Measurements from ENCODE around the gene CACNA1D.

Gene CACNA1D

DNA sequence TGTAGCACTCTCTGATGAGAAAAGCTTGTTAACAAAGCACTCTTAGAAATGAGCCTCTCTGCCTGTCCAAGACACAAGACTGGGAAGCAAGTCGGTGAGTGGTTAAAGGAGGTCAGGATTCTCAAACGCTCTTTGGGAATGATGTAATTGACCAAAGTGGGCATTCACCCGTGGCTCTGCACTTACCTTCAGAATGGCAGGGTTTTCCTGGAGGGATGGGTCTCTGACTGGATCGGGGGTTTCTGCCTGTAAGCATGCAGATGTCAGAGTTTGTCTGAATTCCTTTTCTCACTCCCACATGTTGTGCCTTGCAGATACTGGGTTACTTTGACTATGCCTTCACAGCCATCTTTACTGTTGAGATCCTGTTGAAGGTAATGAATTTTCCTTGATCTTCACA is 245.6 kb downstream of the CACNA1D start:
- no peak for DNase-seq (ENCODE audit: low read depth in 4 of 4, low spot score in 1 of 4)

DNA sequence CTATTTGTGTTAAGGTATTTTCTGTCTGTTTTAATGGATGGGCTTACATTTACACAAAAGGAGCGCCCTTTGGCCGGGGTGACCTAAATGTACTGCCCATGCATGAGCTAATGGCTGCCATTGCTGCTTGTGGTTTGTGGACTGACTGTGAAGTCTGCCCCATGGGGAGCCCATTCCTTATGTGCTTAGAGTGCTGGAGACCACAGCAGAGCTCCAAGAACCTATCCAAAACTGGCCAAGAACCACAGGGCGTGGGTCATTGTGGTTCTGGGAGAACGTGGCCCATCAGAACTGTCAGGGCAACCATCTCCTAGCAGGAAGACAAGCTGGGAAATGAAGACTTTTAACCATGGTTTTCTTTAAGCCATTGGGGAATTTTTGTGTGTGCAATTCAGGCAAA is 246.5 kb downstream of the CACNA1D start:
- DNase-seq (ENCODE audit: low read depth in 4 of 4, low spot score in 1 of 4): no peak

DNA sequence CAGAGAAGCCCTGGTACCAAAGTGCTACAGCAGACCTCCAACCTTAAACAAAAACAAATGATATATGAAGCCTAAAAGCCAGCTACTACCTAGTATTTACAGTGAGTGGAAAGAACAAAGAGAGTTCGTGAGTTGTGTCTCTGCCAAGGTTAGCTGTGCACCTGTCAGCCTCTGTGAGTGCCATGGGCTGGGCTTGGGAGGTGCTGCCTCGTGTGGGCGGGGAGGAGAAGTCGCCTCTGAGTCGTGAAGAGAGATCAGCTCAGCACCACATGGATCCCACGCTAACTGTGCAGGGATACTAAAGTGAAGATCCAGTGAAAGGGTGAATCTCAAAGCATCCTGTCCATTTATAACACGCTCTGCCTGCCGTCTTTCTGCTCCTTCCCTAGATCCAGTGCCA is 249.9 kb downstream of the CACNA1D start:
- no peak for DNase-seq (ENCODE audit: low read depth in 4 of 4, low spot score in 1 of 4)

- no peak for DNase-seq (ENCODE audit: low read depth in 4 of 4, low spot score in 1 of 4)
Observed at GRCh38 chr3:53747559-53747958, 253.1 kb downstream of the CACNA1D start.

GRCh38 chr3:53748512-53749271 is 254.3 kb downstream of the CACNA1D start:
- no peak for DNase-seq (ENCODE audit: low read depth in 4 of 4, low spot score in 1 of 4)

- no peak for DNase-seq (ENCODE audit: low read depth in 4 of 4, low spot score in 1 of 4)
Observed at GRCh38 chr3:53749448-53749847, 255.0 kb downstream of the CACNA1D start.

DNA sequence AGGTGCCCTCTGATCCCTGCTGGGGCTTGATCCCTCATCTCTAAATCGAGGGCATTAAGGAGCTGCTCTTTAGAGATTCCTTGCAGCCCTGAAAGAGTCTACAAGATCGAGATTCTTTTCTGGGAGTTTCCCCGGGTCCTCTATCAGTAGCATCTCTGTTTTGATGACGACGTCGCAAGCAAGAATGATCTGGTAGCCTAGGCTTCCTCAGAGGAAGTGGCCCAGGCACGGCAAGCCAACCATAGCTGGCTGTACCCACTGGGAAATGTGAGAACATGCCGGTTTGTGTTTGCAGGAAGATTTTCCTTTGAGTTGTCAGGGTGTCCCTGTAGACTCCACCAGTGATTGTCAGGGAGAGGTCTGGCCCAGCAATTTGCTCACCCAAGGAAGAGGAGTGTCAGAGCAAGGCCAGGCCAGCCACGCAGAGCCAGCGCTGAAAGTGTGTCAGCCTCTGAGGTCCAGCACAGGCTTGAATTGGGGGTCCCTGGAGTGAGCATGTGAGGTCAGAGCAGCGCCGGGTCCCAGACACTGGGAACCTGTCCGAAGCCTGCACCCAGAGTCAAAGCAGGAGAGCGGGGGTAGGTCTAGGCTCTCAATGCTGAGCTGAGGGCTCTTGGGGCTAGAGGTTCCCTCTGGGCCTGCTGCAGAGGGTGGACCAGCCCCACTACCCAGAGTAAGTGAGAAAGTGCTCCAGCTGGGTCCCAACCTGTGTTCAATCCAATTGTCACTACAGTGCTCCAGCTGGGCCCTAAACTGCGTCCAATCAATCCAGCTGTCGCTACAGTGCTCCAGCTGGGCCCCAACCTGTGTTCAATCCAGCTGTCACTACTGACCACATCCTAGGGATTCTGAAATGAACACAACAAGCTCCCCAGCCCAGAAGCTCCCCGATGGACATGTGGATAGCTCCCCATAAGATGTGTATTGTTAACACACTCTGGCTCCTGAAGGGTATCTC is 256.1 kb downstream of the CACNA1D start:
- no peak for DNase-seq (ENCODE audit: low read depth in 4 of 4, low spot score in 1 of 4)

GRCh38 chr3:53753518-53754183 is 259.2 kb downstream of the CACNA1D start:
- DNase-seq (ENCODE audit: low read depth in 4 of 4, low spot score in 1 of 4): no peak

- no peak for DNase-seq (ENCODE audit: low read depth in 4 of 4, low spot score in 1 of 4)
Observed at GRCh38 chr3:53754325-53754724, 259.9 kb downstream of the CACNA1D start.

- no peak for DNase-seq (ENCODE audit: low read depth in 4 of 4, low spot score in 1 of 4)
Observed at GRCh38 chr3:53758846-53759245, 264.4 kb downstream of the CACNA1D start.

DNA sequence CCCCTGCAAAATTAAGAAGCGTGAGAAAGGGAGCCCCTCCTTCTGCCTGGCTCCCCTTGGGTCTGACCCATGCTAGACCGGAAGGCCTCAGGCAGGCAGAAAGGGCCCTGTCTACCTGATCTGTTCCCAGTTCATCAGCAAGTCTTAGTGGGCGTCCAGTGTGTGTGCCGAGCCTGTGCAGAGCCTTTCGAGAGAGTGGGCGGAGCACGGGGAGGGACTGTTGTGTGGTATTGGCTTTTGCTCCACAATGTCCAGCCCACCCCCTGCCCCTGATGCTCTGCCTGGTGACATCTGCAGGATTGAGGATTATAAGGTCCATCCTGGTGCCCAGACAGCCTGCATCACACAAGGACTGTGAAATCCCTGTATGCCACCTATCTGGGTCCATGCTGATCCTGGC is 268.9 kb downstream of the CACNA1D start:
- no peak for DNase-seq (ENCODE audit: low read depth in 4 of 4, low spot score in 1 of 4)

GRCh38 chr3:53764026-53764775 is 269.8 kb downstream of the CACNA1D start:
- no peak for DNase-seq (ENCODE audit: low read depth in 4 of 4, low spot score in 1 of 4)

- no peak for DNase-seq (ENCODE audit: low read depth in 4 of 4, low spot score in 1 of 4)
Observed at GRCh38 chr3:53765753-53766152, 271.3 kb downstream of the CACNA1D start.

- DNase-seq (ENCODE audit: low read depth in 4 of 4, low spot score in 1 of 4): no peak
Observed at GRCh38 chr3:53766706-53767105, 272.3 kb downstream of the CACNA1D start.

DNA sequence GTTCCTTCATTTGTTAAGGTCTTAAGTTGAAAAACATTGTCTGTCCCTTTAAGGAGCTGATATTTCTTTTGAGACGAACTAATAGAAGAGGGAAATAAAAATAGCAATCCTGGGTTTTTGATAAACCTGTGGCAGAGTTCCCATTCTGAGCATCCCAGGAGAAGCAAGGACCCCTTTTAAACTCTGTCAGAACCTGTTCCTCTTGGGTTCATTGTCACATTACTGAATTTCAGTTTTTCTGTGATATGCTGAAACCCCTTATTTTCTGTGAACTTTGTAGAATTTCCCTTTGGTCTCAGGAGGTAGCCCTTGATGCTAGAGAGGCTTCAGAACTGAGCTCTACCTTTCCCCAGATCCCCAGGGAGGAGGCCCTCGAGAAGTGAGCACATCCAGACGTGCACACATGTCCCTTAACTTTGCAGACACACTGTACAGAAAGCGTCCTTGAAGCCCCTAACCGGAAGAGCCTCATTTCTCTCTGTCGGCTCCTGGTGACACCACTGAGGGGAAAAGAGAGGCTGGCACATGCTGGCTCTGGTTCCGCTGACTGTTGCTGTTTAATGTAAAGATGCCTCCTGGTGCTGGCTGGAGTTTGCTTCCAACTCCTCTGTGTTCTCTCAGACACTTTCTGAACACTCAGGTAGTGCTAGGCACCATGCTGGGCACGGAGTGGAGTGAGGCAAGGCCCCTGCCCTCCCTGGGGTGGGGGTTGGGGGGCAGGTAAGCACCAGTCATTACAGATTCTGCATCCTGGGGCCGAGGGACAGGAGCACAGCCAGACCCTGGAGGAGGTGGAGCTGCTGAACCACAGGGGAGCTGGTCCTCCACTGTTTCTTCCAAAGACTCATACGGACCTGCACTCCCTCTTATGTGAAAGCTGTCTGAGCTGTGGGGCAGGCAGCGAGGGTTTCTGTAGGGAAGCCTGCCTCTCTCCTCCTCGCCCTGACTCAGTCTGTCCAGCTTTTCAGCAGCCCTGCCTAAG is 274.4 kb downstream of the CACNA1D start:
- DNase-seq (ENCODE audit: low read depth in 4 of 4, low spot score in 1 of 4): no peak

- DNase-seq (ENCODE audit: low read depth in 4 of 4, low spot score in 1 of 4): no peak
Observed at GRCh38 chr3:53772562-53772961, 278.2 kb downstream of the CACNA1D start.

DNA sequence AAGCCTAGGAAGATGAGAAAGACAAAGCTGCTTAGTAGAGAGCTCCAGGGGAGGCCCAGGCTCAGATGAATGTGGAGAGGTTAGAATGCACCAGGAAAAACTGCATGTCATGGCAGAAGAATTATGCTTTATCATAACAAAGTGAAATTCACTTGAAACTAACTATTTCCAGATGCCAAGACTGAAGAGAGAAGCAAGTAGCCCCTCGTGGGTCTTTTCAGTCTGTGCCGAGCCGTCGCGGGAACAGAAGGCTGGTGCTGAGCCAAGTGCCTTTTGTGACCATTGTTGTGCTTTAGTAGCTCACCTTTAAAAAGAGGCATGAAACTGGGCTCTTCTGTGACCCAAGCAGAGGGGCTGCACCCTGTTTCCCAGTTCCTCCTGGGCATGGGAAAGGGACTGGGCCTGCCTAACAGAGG is 278.6 kb downstream of the CACNA1D start:
- DNase-seq (ENCODE audit: low read depth in 4 of 4, low spot score in 1 of 4): no peak

DNA sequence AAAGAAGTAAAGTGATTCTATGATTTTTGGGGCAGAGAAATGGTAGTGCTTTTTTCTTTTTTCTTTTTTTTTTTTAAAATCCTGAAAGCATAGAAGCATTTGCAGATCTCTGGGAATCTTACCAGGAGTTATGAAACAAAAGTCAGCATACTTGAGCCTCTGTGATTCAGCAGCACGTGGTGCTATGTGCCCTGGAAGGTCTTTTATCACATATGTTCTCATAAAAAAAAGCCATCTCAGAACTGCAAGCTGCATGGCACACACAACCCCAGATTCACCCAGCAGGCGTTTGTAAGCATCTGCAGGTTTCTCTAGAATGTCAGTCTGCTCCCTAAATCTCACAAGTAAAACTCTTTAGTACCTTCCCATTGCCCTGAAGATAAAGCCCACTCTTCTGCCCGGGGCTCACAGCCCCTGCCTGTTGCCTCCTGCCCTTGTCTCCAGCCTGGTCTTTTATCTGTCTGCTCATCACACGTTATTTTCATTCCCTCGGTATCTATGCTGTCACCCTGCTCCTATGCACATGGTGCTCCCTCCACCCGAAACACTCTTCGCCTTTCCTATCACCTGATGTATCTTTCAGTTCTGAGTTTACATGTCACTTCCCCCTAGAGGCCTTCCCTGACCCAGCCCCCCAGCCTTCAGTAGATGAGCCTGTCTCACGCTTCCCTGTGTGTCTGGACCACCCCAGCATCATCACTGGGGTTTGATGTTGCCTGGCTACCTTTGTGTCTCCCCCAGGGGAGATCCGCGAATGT is 279.4 kb downstream of the CACNA1D start:
- no peak for DNase-seq (ENCODE audit: low read depth in 4 of 4, low spot score in 1 of 4)

- DNase-seq (ENCODE audit: low read depth in 4 of 4, low spot score in 1 of 4): no peak
Observed at GRCh38 chr3:53774414-53774813, 280.0 kb downstream of the CACNA1D start.
